NCI-H2107 treated with DMSO at 0.1 percent for 48 hours (cell line): Measurements from ENCODE around the gene ACMSD.
"Not testable (repeated sequence)": the region's sequence is repeated elsewhere in the genome, so short reads cannot be mapped to it uniquely, and the experiment has no call there.

Experiments used
- DNase-seq: peaks from one replicate; lab custom pipeline; 2025; ENCODE audit not compliant: unreplicated experiment; lab: John Stamatoyannopoulos, UW

ACMSD gene

GRCh38 chr2:134903701-134904100, 65.3 kb downstream of the ACMSD start:
- not testable (repeated sequence) for DNase-seq

- DNase-seq = no peak
These were observed 66.8 kb downstream of the ACMSD start for GRCh38 chr2:134905168-134905567.

GRCh38 chr2:134906726-134907125, 68.3 kb downstream of the ACMSD start:
- no peak for DNase-seq

GRCh38 chr2:134907441-134908116, 69.2 kb downstream of the ACMSD start:
- not testable (repeated sequence) for DNase-seq

GRCh38 chr2:134910763-134911399, 72.5 kb downstream of the ACMSD start:
- DNase-seq = no peak

- no peak for DNase-seq
These were observed 73.0 kb downstream of the ACMSD start for GRCh38 chr2:134911400-134911785.

GRCh38 chr2:134912361-134912760, 73.9 kb downstream of the ACMSD start:
- DNase-seq = no peak

- DNase-seq = no peak
These were observed 79.0 kb downstream of the ACMSD start for GRCh38 chr2:134917360-134917865.

- peak; percentile 81 for DNase-seq
These were observed 79.6 kb downstream of the ACMSD start for GRCh38 chr2:134917888-134918525.

- peak; percentile 97 for DNase-seq
These were observed 80.3 kb downstream of the ACMSD start, which contains the start of gene CCNT2 for GRCh38 chr2:134918526-134919340. Gene CCNT2 (plus strand): TSS chr2:134918822. CDS start chr2:134918855, 33 bp downstream.

GRCh38 chr2:134919341-134920210, 81.2 kb downstream of the ACMSD start:
- peak; percentile 28 for DNase-seq

- no peak for DNase-seq
These were observed 86.5 kb downstream of the ACMSD start for GRCh38 chr2:134924912-134925311.

- DNase-seq = no peak
These were observed 88.0 kb downstream of the ACMSD start for GRCh38 chr2:134926231-134926931.

- DNase-seq = no peak
These were observed 88.8 kb downstream of the ACMSD start for GRCh38 chr2:134927195-134927594.

- DNase-seq = no peak
These were observed 94.6 kb downstream of the ACMSD start for GRCh38 chr2:134932864-134933526.

- DNase-seq = no peak
These were observed 95.3 kb downstream of the ACMSD start for GRCh38 chr2:134933732-134934131.

- DNase-seq = no peak
These were observed 95.7 kb downstream of the ACMSD start for GRCh38 chr2:134934150-134934549.

GRCh38 chr2:134934641-134935040, 96.2 kb downstream of the ACMSD start:
- DNase-seq = no peak

GRCh38 chr2:134936691-134937090, 98.3 kb downstream of the ACMSD start:
- no peak for DNase-seq
